H9 (cell line): ENCODE measurements around the gene ELAVL1. TPM values are rescaled to one million over a fixed set of nuclear protein-coding genes. Genes with fewer than 3 reads are reported as not detected.

Experiments
- DNase-seq: peaks from one replicate; pipeline ENCODE4 v3.0.0-alpha.2; 2017
- H2AFZ ChIP-seq: one replicate; pipeline ENCODE4 v1.6.1; 2013; ENCODE audit warnings: mild to moderate bottlenecking, low read length, control low read depth, moderate library complexity
- H2AK5ac ChIP-seq: 2 replicates; pipeline ENCODE4 v1.6.1; 2013; ENCODE audit warnings: low read length, control low read depth, mixed read lengths; ENCODE audit not compliant: insufficient read length
- H2BK120ac ChIP-seq: one replicate; pipeline ENCODE4 v1.6.1; 2013; ENCODE audit warnings: low read depth, mild to moderate bottlenecking, low read length, control low read depth, inconsistent platforms; ENCODE audit not compliant: poor library complexity, severe bottlenecking
- H2BK12ac ChIP-seq: 2 replicates; pipeline ENCODE4 v1.6.1; 2013; ENCODE audit warnings: low read length, control low read depth, mixed read lengths, low read depth; ENCODE audit not compliant: insufficient read length
- H2BK15ac ChIP-seq: 2 replicates; pipeline ENCODE4 v1.6.1; 2013; ENCODE audit warnings: low read depth, low read length, control low read depth
- H2BK20ac ChIP-seq: one replicate; pipeline ENCODE4 v1.6.1; 2013; ENCODE audit warnings: low read depth, mild to moderate bottlenecking, low read length, control low read depth, inconsistent platforms; ENCODE audit not compliant: poor library complexity, severe bottlenecking
- H2BK5ac ChIP-seq: 2 replicates; pipeline ENCODE4 v1.6.1; 2013; ENCODE audit warnings: low read length, control low read depth, mixed read lengths; ENCODE audit not compliant: insufficient read length
- H3K14ac ChIP-seq: 2 replicates; pipeline ENCODE4 v1.6.1; 2013; ENCODE audit warnings: low read length, control low read depth; ENCODE audit not compliant: insufficient read depth
- H3K18ac ChIP-seq: 2 replicates; pipeline ENCODE4 v1.6.1; 2013; ENCODE audit warnings: low read depth, mild to moderate bottlenecking, mixed read lengths, low read length, control low read depth; ENCODE audit not compliant: insufficient read length
- H3K23ac ChIP-seq: 2 replicates; pipeline ENCODE4 v1.6.1; 2013; ENCODE audit warnings: low read length, control low read depth, mixed read lengths, low read depth; ENCODE audit not compliant: insufficient read length
- H3K23me2 ChIP-seq: 2 replicates; pipeline ENCODE4 v1.6.1; 2013; ENCODE audit warnings: low read depth, mild to moderate bottlenecking, mixed read lengths, low read length, control low read depth; ENCODE audit not compliant: insufficient read length, poor library complexity, severe bottlenecking
- H3K27ac ChIP-seq: 2 replicates; pipeline ENCODE4 v1.5.1; 2013; ENCODE audit warnings: low read length, control low read depth, mixed read lengths, low read depth; ENCODE audit not compliant: insufficient read length
- H3K27me3 ChIP-seq: 2 replicates; pipeline ENCODE4 v1.6.1; 2013; ENCODE audit warnings: low read length, control low read depth, inconsistent platforms; ENCODE audit not compliant: insufficient read depth
- H3K4ac ChIP-seq: 2 replicates; pipeline ENCODE4 v1.6.1; 2013; ENCODE audit warnings: low read depth, mild to moderate bottlenecking, control low read depth, inconsistent platforms, low read length, moderate library complexity
- H3K4me1 ChIP-seq: 2 replicates; pipeline ENCODE4 v1.6.1; 2013; ENCODE audit warnings: low read length, control low read depth, inconsistent platforms; ENCODE audit not compliant: insufficient read depth
- H3K4me2 ChIP-seq: 2 replicates; pipeline ENCODE4 v1.6.1; 2013; ENCODE audit warnings: low read length, control low read depth, mixed read lengths; ENCODE audit not compliant: insufficient read length, insufficient read depth
- H3K56ac ChIP-seq: 2 replicates; pipeline ENCODE4 v1.6.1; 2013; ENCODE audit warnings: low read depth, mild to moderate bottlenecking, mixed read lengths, low read length, control low read depth; ENCODE audit not compliant: insufficient read length
- H3K79me1 ChIP-seq: 2 replicates; pipeline ENCODE4 v1.6.1; 2013; ENCODE audit warnings: low read depth, mild to moderate bottlenecking, moderate library complexity, low read length, control low read depth, inconsistent platforms; ENCODE audit not compliant: insufficient read depth, poor library complexity, severe bottlenecking
- H3K79me2 ChIP-seq: 2 replicates; pipeline ENCODE4 v1.6.1; 2013; ENCODE audit warnings: low read length, control low read depth, inconsistent platforms; ENCODE audit not compliant: insufficient read depth
- H3K9ac ChIP-seq: 2 replicates; pipeline ENCODE4 v1.6.1; 2013; ENCODE audit warnings: low read length, control low read depth, mixed read lengths; ENCODE audit not compliant: insufficient read length; ENCODE audit errors: extremely low read depth
- H3K9me3 ChIP-seq: one replicate; pipeline ENCODE4 v1.6.1; 2013; ENCODE audit warnings: low read depth, low read length, inconsistent platforms; ENCODE audit not compliant: control insufficient read depth
- H3T11ph ChIP-seq: one replicate; pipeline ENCODE4 v1.6.1; 2013; ENCODE audit warnings: mild to moderate bottlenecking, low read length, control low read depth, inconsistent platforms
- H4K20me1 ChIP-seq: one replicate; pipeline ENCODE4 v1.6.1; 2013; ENCODE audit not compliant: control insufficient read depth, insufficient read length, insufficient read depth
- H4K5ac ChIP-seq: 2 replicates; pipeline ENCODE4 v1.6.1; 2013; ENCODE audit warnings: low read depth, mild to moderate bottlenecking, mixed read lengths, low read length, control low read depth; ENCODE audit not compliant: insufficient read length
- H4K8ac ChIP-seq: replicated peaks from 2 replicates; pipeline ENCODE4 v1.6.1; 2013; ENCODE audit warnings: low read length, control low read depth, mixed read lengths, low read depth; ENCODE audit not compliant: insufficient read length
- H4K91ac ChIP-seq: 2 replicates; pipeline ENCODE4 v1.6.1; 2013; ENCODE audit warnings: low read depth, mild to moderate bottlenecking, moderate library complexity, mixed read lengths, low read length, control low read depth; ENCODE audit not compliant: insufficient read length
- H3K27ac Mint-ChIP-seq, 3 experiments: 2 replicates in 2 of 3; 3 replicates in 1 of 3; pipeline ENCODE4 v1.8.0; 2020 to 2021; ENCODE audit warnings: mixed read lengths in 3 of 3, mild to moderate bottlenecking in 1 of 3, moderate library complexity in 1 of 3
- H3K27me3 Mint-ChIP-seq: 2 replicates; pipeline ENCODE4 v1.8.0; 2021; ENCODE audit warnings: low read depth, mild to moderate bottlenecking, moderate library complexity, mixed read lengths
- H3K36me3 Mint-ChIP-seq, 3 experiments: 2 replicates in 2 of 3; 3 replicates in 1 of 3; pipeline ENCODE4 v1.8.0; 2020 to 2021; ENCODE audit warnings: low read depth in 3 of 3, mixed read lengths in 3 of 3; ENCODE audit not compliant: insufficient read depth in 1 of 3
- H3K4me1 Mint-ChIP-seq, 2 experiments: 2 replicates each; pipeline ENCODE4 v1.8.0; 2020; ENCODE audit warnings: mixed read lengths in 2 of 2
- H3K4me3 Mint-ChIP-seq, 2 experiments: 2 replicates in 1 of 2; 3 replicates in 1 of 2; pipeline ENCODE4 v1.8.0; 2020 to 2021; ENCODE audit warnings: mild to moderate bottlenecking in 2 of 2, mixed read lengths in 2 of 2, moderate library complexity in 1 of 2
- H3K9me3 Mint-ChIP-seq, 2 experiments: 2 replicates in 1 of 2; 3 replicates in 1 of 2; pipeline ENCODE4 v1.8.0; 2020; ENCODE audit warnings: mild to moderate bottlenecking in 2 of 2, mixed read lengths in 2 of 2, moderate library complexity in 1 of 2
- WGBS: extraction: QIAGEN DNeasy Blood & Tissue Kit; methylation state at CpG from one replicate; pipeline ENCODE4 v1.1.7; 2013; ENCODE audit warnings: missing lambda C conversion rate, low lambda C conversion rate, mixed read lengths; ENCODE audit not compliant: insufficient read length; ENCODE audit errors: extremely low coverage; 5-methylcytosine and 5-hydroxymethylcytosine counted together
- total RNA-seq: library from RNA; stranded (reverse); gene quantifications from 2 replicates; pipeline ENCODE4 v1.2.1, GENCODE V29; 2021
- TF ChIP-seq, protein P1 (sequence below): fragments of 200-600 bp; sonication (generic); conservative IDR thresholded peaks from 3 replicates; pipeline ENCODE4 v1.8.0; 2021; ENCODE audit warnings: antibody characterized with exemption, mild to moderate bottlenecking

ELAVL1 gene
- total RNA-seq, 1 experiment from 2014 or later = 149 TPM

DNA sequence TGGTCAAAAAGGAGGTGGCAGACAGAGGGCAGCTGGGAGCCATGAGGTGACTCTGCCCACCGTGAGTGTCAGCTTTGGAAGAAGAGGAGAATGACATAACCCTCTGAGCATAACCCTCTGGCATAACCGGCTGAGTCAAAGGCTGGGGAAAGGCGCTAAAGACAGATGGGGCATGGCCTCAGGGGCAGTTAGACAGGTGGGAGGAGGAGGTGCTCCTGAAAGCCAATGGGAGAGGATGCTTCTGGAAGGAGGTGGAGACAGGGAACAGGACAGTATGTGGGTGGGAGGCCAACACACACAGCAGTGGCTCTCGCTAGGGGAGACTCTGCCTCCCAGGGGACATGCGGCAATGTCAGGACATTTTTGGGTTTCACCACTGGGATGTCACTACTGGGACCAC, 17.1 kb downstream of the ELAVL1 start:
- Histone ChIP-seq H3K56ac (no peak overlapping the region), H3K79me2 (peaks cover 4% of the 10 kb centered on the region; the same call in 1 of the 2 replicates), H3K18ac (no peak overlapping the region), H4K8ac (no peak overlapping the region), H3K27me3 (no peaks in the 10 kb centered on the region), H2BK5ac (no peak overlapping the region), H4K91ac (no peak overlapping the region), H2BK120ac (no peak overlapping the region), H3K79me1 (peaks cover 11% of the 10 kb centered on the region), H3K4me1 (no peaks in the 10 kb centered on the region), H4K20me1 (peaks cover 3% of the 10 kb centered on the region), H3K4me2 (no peak overlapping the region), H3K23me2 (no peaks in the 10 kb centered on the region), H2AK5ac (no peak overlapping the region), H3T11ph (no peak overlapping the region), H3K9me3 (no peaks in the 10 kb centered on the region), H2BK12ac (no peak overlapping the region), H3K9ac (no peak overlapping the region), H4K5ac (no peak overlapping the region), H3K23ac (no peak overlapping the region), H3K4ac (no peak overlapping the region), H3K27ac (no peak overlapping the region), H2BK15ac (no peak overlapping the region), H3K14ac (no peak overlapping the region), H2BK20ac (no peak overlapping the region), H2AFZ (no peak overlapping the region)
- peak overlapping the region; percentile 70 to 91 (median 83); a peak in 5 of 7 replicates for H3K27ac Mint-ChIP-seq
- no peak for DNase-seq
- TF ChIP-seq, protein P1, sequence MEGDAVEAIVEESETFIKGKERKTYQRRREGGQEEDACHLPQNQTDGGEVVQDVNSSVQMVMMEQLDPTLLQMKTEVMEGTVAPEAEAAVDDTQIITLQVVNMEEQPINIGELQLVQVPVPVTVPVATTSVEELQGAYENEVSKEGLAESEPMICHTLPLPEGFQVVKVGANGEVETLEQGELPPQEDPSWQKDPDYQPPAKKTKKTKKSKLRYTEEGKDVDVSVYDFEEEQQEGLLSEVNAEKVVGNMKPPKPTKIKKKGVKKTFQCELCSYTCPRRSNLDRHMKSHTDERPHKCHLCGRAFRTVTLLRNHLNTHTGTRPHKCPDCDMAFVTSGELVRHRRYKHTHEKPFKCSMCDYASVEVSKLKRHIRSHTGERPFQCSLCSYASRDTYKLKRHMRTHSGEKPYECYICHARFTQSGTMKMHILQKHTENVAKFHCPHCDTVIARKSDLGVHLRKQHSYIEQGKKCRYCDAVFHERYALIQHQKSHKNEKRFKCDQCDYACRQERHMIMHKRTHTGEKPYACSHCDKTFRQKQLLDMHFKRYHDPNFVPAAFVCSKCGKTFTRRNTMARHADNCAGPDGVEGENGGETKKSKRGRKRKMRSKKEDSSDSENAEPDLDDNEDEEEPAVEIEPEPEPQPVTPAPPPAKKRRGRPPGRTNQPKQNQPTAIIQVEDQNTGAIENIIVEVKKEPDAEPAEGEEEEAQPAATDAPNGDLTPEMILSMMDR = no peak
- 0 out of 4 replicates have a peak, but pooled peaks cover 0 to 2% of the 10 kb centered on the region in 2 experiments for H3K4me1 Mint-ChIP-seq
- no peaks in the 10 kb centered on the region for H3K27me3 Mint-ChIP-seq
- H3K9me3 Mint-ChIP-seq = no peaks in the 10 kb centered on the region
- no CpG with 5 or more reads among the region's 5 CpGs for WGBS
- peaks cover 47 to 82% (median 72%) of the 10 kb centered on the region in 3 experiments for H3K36me3 Mint-ChIP-seq
- peak overlapping the region in 1 of 2 experiments; percentile 8; a peak in 1 of 5 replicates for H3K4me3 Mint-ChIP-seq
